ENCODE results near the gene MYCL.
"Not testable (repeated sequence)": the region's sequence is repeated elsewhere in the genome, so short reads cannot be mapped to it uniquely, and the experiment has no call there.

Gene MYCL

DNA sequence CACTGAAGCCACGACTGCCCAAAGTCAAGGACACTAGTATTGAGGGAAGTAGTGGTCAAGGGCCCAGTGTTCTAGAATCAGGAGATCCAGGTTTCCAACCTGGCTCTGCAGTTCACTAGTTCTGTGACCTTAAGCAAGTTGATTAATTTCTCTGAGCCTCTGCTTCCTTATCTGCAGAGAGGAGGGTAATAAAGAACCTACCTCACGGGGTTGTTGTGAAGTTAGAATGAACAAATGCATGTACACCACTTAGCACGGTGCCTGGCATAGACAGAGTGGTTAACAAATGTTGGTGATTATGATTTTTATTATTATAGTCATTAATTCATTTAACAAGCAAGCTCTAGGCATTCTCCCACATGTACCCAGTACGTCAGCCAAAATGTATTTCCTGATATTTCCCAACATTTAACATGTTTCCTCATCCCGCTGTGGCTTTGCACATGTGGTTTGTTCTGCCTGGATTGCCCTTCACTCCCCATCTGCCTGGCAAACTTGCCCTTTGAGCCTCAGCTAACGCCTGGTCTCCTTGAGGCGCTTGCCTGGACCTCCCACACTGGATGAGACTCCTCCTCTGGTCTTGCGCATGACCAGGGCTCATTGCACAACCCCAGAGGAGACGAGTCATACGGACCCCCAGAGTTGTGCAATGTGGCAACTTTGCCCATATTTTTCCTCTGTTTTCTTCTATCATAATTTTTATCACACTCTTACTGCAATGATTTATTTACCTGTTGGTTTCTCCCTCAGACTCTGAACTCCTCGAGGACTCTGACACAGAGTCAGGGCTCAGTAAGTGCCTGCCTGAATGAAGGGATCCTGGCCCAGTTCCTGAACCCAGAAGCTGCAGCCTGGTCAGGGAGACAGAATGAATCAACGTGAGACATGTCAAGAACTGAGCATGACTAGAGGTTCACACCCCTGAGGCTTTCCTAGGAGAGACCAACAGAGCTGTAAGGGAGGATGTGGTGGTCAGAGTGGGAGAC is 32.5 kb upstream of the MYCL start:
- no peaks in the 10 kb centered on the region for H3K9me3 ChIP-seq (ENCODE audit: control insufficient read depth, low read length)
- no peak overlapping the region for H3K4me3 ChIP-seq (ENCODE audit: low read length)
- no peaks in the 10 kb centered on the region for H3K36me3 ChIP-seq (ENCODE audit: control insufficient read depth, insufficient read depth, low read length)
- no peaks in the 10 kb centered on the region for H3K27me3 ChIP-seq (ENCODE audit: control insufficient read depth, insufficient read depth, low read length)
- peaks cover 13% of the 10 kb centered on the region for H3K4me1 ChIP-seq (ENCODE audit: control insufficient read depth, insufficient read depth, low read length)
- H3K9ac ChIP-seq (ENCODE audit: low read length), result no peak overlapping the region

DNA sequence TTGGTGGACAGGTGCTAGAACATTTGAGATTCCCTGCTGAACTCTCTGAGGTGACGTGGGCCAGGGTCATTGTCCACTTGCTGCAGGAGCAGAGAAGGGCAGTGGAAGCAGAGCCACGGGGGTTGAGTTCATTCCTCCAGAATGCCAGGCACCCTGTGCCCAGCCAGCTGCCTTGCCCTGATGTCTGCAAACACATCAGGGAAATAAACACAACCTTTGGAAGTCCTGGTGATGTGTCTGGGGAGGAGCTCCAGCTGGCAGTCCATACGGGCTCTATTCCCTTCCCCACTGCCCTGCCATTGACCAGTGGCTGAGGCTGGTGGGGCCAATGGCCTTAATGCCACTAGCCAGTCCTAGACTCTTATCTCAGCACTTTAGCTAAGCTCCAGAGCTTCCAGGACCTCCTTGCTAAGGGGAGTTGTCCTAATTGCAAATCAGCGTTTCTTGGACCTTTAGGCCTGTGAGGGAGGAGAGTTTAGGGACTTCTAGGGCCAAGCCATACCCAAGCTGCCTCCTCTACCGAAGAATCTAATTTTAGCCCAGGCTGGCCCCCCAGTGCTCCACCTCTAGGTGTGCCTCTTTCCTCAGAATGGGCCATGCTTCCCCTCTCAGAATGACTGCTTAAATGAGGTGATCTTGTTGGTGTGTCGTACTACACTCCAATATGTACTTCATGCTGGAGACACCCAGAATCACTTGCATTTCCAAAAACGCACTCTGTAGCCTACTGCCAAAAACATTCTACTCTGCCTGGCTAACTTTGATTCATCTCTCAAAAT is 27.3 kb upstream of the MYCL start:
- no peak overlapping the region for H3K4me3 ChIP-seq (ENCODE audit: low read length)
- no peaks in the 10 kb centered on the region for H3K36me3 ChIP-seq (ENCODE audit: control insufficient read depth, insufficient read depth, low read length)
- H3K4me1 ChIP-seq (ENCODE audit: control insufficient read depth, insufficient read depth, low read length), result peaks cover 21% of the 10 kb centered on the region
- H3K9me3 ChIP-seq (ENCODE audit: control insufficient read depth, low read length), result no peaks in the 10 kb centered on the region
- no peak overlapping the region for H3K9ac ChIP-seq (ENCODE audit: low read length)
- H3K27me3 ChIP-seq (ENCODE audit: control insufficient read depth, insufficient read depth, low read length), result no peaks in the 10 kb centered on the region

DNA sequence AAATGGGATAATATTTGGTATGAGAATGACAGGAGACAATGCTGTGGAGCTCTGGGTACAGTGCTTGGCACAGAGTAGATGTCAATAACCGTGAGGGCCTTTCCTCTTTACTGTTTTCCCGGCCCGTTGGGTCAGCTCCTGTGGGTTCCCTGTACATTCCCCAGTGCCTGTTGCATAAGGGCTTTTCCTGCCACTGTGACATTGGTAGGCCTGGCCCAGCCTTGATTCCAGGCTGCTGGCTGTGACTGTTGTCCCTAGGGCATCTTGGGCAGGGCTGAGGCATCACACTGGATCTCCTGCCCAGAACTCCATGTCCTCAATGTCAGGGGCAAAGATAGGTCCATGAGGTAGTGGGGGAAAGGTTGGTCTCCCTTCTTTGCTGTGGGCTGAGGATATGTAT is 25.8 kb upstream of the MYCL start:
- Histone ChIP-seq H3K36me3 (ENCODE audit: control insufficient read depth, insufficient read depth, low read length) (no peaks in the 10 kb centered on the region), H3K4me3 (ENCODE audit: low read length) (no peak overlapping the region), H3K27me3 (ENCODE audit: control insufficient read depth, insufficient read depth, low read length) (no peaks in the 10 kb centered on the region), H3K9ac (ENCODE audit: low read length) (no peak overlapping the region), H3K9me3 (ENCODE audit: control insufficient read depth, low read length) (no peaks in the 10 kb centered on the region), H3K4me1 (ENCODE audit: control insufficient read depth, insufficient read depth, low read length) (peaks cover 16% of the 10 kb centered on the region)

DNA sequence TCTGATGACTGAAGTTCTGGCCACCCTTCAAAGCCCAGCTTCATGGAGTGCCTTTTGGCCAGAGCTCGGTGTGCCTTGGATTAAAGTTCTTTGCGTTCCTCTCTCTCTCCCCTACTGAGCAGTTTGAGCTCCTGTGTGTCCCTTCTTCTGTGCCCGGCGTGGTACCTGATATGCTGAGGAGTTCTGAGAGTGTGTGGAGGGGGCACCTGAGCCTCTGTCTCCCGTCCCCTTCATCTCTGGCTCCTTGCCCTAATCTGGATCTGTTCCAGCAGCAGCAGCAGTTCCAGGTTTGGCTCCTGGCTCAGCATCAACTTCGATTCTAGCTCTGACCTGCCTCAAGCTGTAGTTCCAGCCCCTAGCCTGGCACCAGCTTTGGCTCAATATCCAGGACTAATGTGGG is 25.1 kb upstream of the MYCL start:
- Histone ChIP-seq H3K27me3 (ENCODE audit: control insufficient read depth, insufficient read depth, low read length) (peaks cover under 1% of the 10 kb centered on the region), H3K9ac (ENCODE audit: low read length) (peak overlapping the region; percentile 33), H3K36me3 (ENCODE audit: control insufficient read depth, insufficient read depth, low read length) (no peaks in the 10 kb centered on the region), H3K9me3 (ENCODE audit: control insufficient read depth, low read length) (no peaks in the 10 kb centered on the region), H3K4me1 (ENCODE audit: control insufficient read depth, insufficient read depth, low read length) (peaks cover 16% of the 10 kb centered on the region), H3K4me3 (ENCODE audit: low read length) (no peak overlapping the region)

DNA sequence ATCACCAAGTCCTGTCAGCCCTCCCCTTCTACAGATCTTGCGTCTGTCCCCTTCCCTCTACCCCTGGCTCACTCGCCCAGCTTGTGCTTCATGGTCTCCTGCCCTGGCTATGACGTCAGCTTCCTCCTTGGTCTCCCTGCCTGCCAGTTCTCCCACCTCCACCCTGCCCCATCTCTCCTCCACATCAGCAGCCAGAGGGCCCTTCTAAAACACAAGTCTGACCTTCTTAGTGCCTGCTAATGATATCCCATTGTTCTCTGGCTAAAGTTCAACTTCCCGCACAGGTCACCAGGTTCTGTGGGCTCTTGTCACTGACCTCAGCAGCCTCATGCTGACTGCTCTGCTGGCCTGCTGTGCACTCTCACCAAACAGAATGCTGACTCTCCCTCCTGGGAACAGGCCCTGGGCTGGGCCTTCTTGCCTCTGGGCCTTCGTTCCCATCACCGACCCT is 24.7 kb upstream of the MYCL start:
- H3K36me3 ChIP-seq (ENCODE audit: control insufficient read depth, insufficient read depth, low read length), result no peaks in the 10 kb centered on the region
- H3K4me1 ChIP-seq (ENCODE audit: control insufficient read depth, insufficient read depth, low read length), result peaks cover 16% of the 10 kb centered on the region
- peak overlapping the region; percentile 33 for H3K9ac ChIP-seq (ENCODE audit: low read length)
- peaks cover 5% of the 10 kb centered on the region for H3K27me3 ChIP-seq (ENCODE audit: control insufficient read depth, insufficient read depth, low read length)
- no peak overlapping the region for H3K4me3 ChIP-seq (ENCODE audit: low read length)
- H3K9me3 ChIP-seq (ENCODE audit: control insufficient read depth, low read length), result no peaks in the 10 kb centered on the region

DNA sequence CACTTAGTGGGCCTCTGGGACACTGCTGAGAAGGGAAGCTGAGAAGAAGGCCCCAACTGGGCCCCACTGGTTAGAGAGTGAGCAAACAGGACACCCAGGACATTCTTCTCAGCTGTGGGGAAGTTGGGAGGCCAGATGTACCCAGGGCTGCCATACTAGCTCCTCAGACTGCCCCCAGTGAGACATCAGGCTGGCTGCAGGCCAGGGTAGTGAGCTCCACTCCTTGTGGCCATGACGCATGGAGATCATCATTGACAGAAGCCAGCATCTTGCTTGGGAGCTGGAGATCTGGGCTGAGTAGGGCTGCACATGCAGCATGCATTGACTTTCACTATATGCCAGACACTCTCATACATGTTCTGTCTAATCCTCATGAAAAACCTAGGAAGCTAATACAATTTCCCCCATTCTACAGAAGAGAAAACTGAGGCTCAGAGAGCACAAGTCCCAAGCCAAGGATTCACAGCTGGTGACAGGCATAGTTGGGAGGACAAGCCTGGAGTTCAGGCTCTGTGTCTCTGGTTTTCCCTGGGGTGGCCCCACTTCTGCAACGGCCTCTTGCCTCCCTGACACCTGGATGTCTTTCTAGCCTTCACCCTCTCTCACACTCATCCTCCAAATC is 24.1 kb upstream of the MYCL start:
- Histone ChIP-seq H3K9ac (ENCODE audit: low read length) (no peak overlapping the region), H3K4me3 (ENCODE audit: low read length) (no peak overlapping the region), H3K36me3 (ENCODE audit: control insufficient read depth, insufficient read depth, low read length) (no peaks in the 10 kb centered on the region), H3K9me3 (ENCODE audit: control insufficient read depth, low read length) (no peaks in the 10 kb centered on the region), H3K4me1 (ENCODE audit: control insufficient read depth, insufficient read depth, low read length) (peaks cover 16% of the 10 kb centered on the region), H3K27me3 (ENCODE audit: control insufficient read depth, insufficient read depth, low read length) (peaks cover 6% of the 10 kb centered on the region)

DNA sequence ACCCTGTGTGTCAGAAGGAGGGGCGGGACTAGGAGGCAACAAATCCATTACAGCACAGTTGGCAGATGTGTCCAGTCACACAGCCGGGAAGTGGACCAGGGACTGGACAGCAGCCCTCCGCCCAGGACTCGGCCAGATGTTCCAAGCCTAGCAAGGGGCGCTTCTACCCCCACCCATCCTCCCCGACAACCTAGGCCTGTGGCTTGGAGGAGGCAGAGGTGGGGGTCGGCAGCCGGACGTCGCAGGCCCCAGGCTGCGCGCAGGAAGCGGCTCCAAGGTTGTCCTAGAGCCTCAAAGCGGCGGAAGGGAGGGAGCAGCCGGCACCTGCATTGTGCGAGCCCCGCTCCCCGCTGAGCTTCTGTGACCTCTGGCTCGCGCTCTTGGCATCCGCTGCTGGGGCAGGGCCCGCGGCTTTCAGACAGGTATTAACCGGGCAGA is 20.6 kb upstream of the MYCL start:
- peaks cover 6% of the 10 kb centered on the region for H3K27me3 ChIP-seq (ENCODE audit: control insufficient read depth, insufficient read depth, low read length)
- no peak overlapping the region for H3K9ac ChIP-seq (ENCODE audit: low read length)
- H3K4me1 ChIP-seq (ENCODE audit: control insufficient read depth, insufficient read depth, low read length), result peaks cover 8% of the 10 kb centered on the region
- no peaks in the 10 kb centered on the region for H3K36me3 ChIP-seq (ENCODE audit: control insufficient read depth, insufficient read depth, low read length)
- no peaks in the 10 kb centered on the region for H3K9me3 ChIP-seq (ENCODE audit: control insufficient read depth, low read length)
- H3K4me3 ChIP-seq (ENCODE audit: low read length), result no peak overlapping the region

DNA sequence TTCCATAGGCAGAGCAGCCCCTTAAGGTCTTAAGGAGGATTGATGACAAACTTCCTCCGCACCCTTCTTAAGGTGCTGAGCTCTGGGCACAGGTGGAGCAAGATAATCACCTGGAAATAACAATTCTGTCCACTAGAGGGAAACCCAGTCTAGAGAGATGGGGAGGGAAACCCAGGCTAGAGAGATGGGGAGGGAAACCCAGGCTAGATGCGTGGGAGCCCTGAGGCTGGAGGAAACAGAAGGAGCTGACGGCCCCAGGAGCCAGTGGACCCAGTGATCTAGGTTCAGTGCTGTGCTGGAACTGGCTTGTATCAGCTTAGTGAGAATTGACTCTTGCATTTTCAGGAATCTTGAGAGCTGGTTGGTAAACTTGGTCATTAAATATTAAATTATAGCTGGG is 17.8 kb upstream of the MYCL start:
- Histone ChIP-seq H3K9ac (ENCODE audit: low read length) (no peak overlapping the region), H3K36me3 (ENCODE audit: control insufficient read depth, insufficient read depth, low read length) (no peaks in the 10 kb centered on the region), H3K4me3 (ENCODE audit: low read length) (no peak overlapping the region), H3K27me3 (ENCODE audit: control insufficient read depth, insufficient read depth, low read length) (peaks cover 6% of the 10 kb centered on the region), H3K9me3 (ENCODE audit: control insufficient read depth, low read length) (no peaks in the 10 kb centered on the region), H3K4me1 (ENCODE audit: control insufficient read depth, insufficient read depth, low read length) (no peaks in the 10 kb centered on the region)

DNA sequence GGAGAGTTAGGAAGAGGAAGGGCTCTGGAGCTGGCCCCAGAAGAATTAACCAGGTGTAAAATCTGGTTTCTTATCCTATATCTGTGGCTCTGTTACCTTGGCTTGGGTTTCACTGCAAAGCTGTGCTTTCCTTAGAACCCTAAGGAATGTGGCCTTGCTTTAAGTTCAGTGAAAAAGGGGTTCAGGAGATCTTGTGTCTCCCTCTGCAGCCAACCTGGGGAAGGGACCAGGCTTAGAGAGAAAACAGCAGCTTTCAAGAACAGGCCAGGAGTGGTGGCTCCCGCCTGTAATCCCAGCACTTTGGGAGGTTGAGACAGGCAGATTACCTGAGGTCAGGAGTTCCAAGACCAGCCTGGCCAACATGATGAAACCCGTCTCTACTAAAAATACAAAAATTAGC is 16.1 kb upstream of the MYCL start:
- Histone ChIP-seq H3K9me3 (ENCODE audit: control insufficient read depth, low read length) (no peaks in the 10 kb centered on the region), H3K9ac (ENCODE audit: low read length) (no peak overlapping the region), H3K36me3 (ENCODE audit: control insufficient read depth, insufficient read depth, low read length) (no peaks in the 10 kb centered on the region), H3K4me3 (ENCODE audit: low read length) (no peak overlapping the region), H3K4me1 (ENCODE audit: control insufficient read depth, insufficient read depth, low read length) (no peaks in the 10 kb centered on the region), H3K27me3 (ENCODE audit: control insufficient read depth, insufficient read depth, low read length) (peaks cover 6% of the 10 kb centered on the region)

DNA sequence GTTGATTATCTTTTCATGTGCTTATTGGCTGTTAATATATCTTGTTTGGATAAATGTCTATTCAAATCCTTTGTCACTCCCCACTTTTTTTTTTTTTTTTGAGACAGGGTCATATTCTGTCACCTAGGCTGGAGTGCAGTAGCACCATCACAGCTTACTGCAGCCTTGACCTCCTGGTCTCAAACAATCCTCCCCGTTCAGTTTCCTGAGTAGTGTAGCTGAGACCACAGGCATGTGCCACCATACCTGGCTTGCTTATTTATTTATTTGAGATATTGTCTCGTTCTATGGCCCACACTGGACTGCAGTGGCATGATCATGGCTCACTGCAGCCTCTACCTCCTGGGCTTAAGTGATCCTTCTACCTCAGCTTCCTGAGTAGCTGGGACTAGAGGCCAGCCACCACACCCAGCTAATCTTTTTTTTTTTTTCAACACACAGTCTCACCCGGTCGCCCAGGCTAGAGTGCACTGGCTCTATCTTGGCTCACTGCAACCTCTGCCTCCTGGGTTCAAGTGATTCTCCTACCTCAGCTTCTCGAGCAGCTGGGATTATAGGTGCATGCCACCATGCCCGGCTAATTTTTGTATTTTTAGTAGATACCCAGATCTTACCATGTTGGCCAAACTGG is 13.9 kb upstream of the MYCL start:
- Histone ChIP-seq H3K9ac (ENCODE audit: low read length) (no peak overlapping the region), H3K36me3 (ENCODE audit: control insufficient read depth, insufficient read depth, low read length) (no peaks in the 10 kb centered on the region), H3K4me3 (ENCODE audit: low read length) (no peak overlapping the region), H3K27me3 (ENCODE audit: control insufficient read depth, insufficient read depth, low read length) (no peaks in the 10 kb centered on the region), H3K4me1 (ENCODE audit: control insufficient read depth, insufficient read depth, low read length) (no peaks in the 10 kb centered on the region), H3K9me3 (ENCODE audit: control insufficient read depth, low read length) (no peaks in the 10 kb centered on the region)

DNA sequence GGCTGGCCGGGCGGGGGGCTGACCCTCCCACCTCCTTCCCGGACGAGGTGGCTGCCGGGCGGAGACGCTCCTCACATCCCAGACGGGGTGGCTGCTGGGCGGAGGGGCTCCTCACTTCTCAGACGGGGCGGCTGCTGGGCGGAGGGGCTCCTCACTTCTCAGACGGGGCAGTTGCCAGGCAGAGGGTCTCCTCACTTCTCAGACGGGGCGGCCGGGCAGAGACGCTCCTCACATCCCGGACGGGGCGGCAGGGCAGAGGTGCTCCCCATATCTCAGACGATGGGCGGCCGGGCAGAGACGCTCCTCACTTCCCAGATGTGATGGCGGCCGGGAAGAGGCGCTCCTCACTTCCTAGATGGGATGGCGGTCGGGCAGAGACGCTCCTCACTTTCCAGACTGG is 11.4 kb upstream of the MYCL start:
- not testable (repeated sequence) for H3K9ac ChIP-seq (ENCODE audit: low read length); H3K4me3 ChIP-seq (ENCODE audit: low read length); H3K4me1 ChIP-seq (ENCODE audit: control insufficient read depth, insufficient read depth, low read length); H3K9me3 ChIP-seq (ENCODE audit: control insufficient read depth, low read length); H3K36me3 ChIP-seq (ENCODE audit: control insufficient read depth, insufficient read depth, low read length); H3K27me3 ChIP-seq (ENCODE audit: control insufficient read depth, insufficient read depth, low read length)

All from mucosa of stomach (tissue), 1 donor.